HepG2 (cell line): ENCODE measurements around the gene CDH11. TPM values are rescaled to one million over a fixed set of nuclear protein-coding genes. Genes with fewer than 3 reads are reported as not detected.

Experiments
- ATAC-seq: fragments of 200-7000 bp; cut with Tn5 transposase; 3 replicates; pipeline ENCODE4 v1.9.1; 2020; ENCODE audit warnings: mild to moderate bottlenecking, moderate library complexity
- BruUV-seq: library from RNA; stranded (reverse); fragments of 400-500 nt; replicated peaks from 2 replicates; lab custom pipeline; 2021; lab: Mats Ljungman, UMichigan
- CTCF ChIA-PET: fragments of 300-600 bp; formaldehyde crosslinking; extraction: SDS; loops from one replicate; lab custom pipeline; 2021; ENCODE audit warnings: low total read pairs, inconsistent platforms, low intra/inter-chr PET ratio; lab: Yijun Ruan, JAX
- POLR2A ChIA-PET: fragments of 350-600 bp; sonication (Branson Sonifier 250); formaldehyde crosslinking; loops from one replicate; lab custom pipeline; 2020; ENCODE audit warnings: antibody characterized with exemption, inconsistent platforms; lab: Yijun Ruan, JAX
- DNase-seq: peaks from one replicate; pipeline ENCODE4 v3.0.0-alpha.2; 2015; ENCODE audit warnings: low spot score
- FAIRE-seq: peaks from 3 replicates; lab custom pipeline; 2011; peaks lifted over from hg19 to GRCh38; lab: Jason Lieb, UNC
- H2AFZ ChIP-seq: one replicate; pipeline ENCODE4 v1.6.1; 2011; ENCODE audit warnings: low read length, inconsistent platforms
- H3K27ac ChIP-seq: fragments of 300-600 bp; 3 replicates; pipeline ENCODE4 v1.8.0; 2011; ENCODE audit warnings: mixed run types, mild to moderate bottlenecking, mixed read lengths, low read length, inconsistent platforms; ENCODE audit not compliant: insufficient read depth; ENCODE audit errors: extremely low read length
- H3K27me3 ChIP-seq, 2 experiments: fragments of 200-600 bp in 1 of 2; 2 replicates in 1 of 2; 3 replicates in 1 of 2; pipeline versions ENCODE4 v1.6.0 to v1.8.0; 2011; ENCODE audit warnings: low read length in 2 of 2, mild to moderate bottlenecking in 2 of 2, moderate library complexity in 2 of 2, inconsistent platforms in 1 of 2; ENCODE audit not compliant: insufficient read depth in 2 of 2, control insufficient read depth in 1 of 2
- H3K36me3 ChIP-seq, 2 experiments: fragments of 200-600 bp in 1 of 2; replicated peaks in 1 of 2; 2 replicates in 1 of 2; 3 replicates in 1 of 2; pipeline versions ENCODE4 v1.5.1 to v1.8.0; 2011; ENCODE audit warnings: low read length in 2 of 2, inconsistent platforms in 1 of 2; ENCODE audit not compliant: insufficient read depth in 2 of 2, control insufficient read depth in 1 of 2
- H3K4me1 ChIP-seq: 2 replicates; pipeline ENCODE4 v1.5.1; 2012; ENCODE audit warnings: low read length, inconsistent platforms; ENCODE audit not compliant: insufficient read depth
- H3K4me2 ChIP-seq: 2 replicates; pipeline ENCODE4 v1.6.0; 2011; ENCODE audit warnings: low read depth, low read length, inconsistent platforms
- H3K4me3 ChIP-seq, 3 experiments: fragments of 200-600 bp in 1 of 3; sonication (generic), shearing (Covaris generic) in 1 of 3; replicated peaks in 1 of 3; 2 replicates each; pipeline ENCODE4 v1.5.1; 2011 to 2016; ENCODE audit warnings: low read length in 3 of 3, inconsistent platforms in 2 of 3, low read depth in 2 of 3, mild to moderate bottlenecking in 2 of 3, control low read depth in 1 of 3, mixed read lengths in 1 of 3; ENCODE audit not compliant: insufficient read depth in 1 of 3
- H3K79me2 ChIP-seq: one replicate; pipeline ENCODE4 v1.6.1; 2011; ENCODE audit warnings: low read length, inconsistent platforms; ENCODE audit not compliant: insufficient read depth
- H3K9ac ChIP-seq: 2 replicates; pipeline ENCODE4 v1.6.0; 2011; ENCODE audit warnings: mild to moderate bottlenecking, low read depth, low read length, inconsistent platforms; ENCODE audit not compliant: insufficient read depth
- H3K9me3 ChIP-seq: 2 replicates; pipeline ENCODE4 v1.5.1; 2012; ENCODE audit warnings: mild to moderate bottlenecking, low read length
- H4K20me1 ChIP-seq: 2 replicates; pipeline ENCODE4 v1.6.0; 2011; ENCODE audit warnings: inconsistent platforms, mild to moderate bottlenecking, low read length, moderate library complexity; ENCODE audit not compliant: insufficient read depth
- EEA1 ChIP-seq: sonication (generic); formaldehyde crosslinking; IDR thresholded peaks from 2 replicates; pipeline ENCODE4 v1.5.1; 2020; ENCODE audit warnings: mild to moderate bottlenecking, missing genetic modification reagents, borderline replicate concordance
- FOXA3 ChIP-seq: IDR thresholded peaks from 2 replicates; pipeline ENCODE4 v1.6.1; 2016; ENCODE audit warnings: missing genetic modification reagents, missing compliant biosample characterization
- FOXP4 ChIP-seq: sonication (generic); formaldehyde crosslinking; IDR thresholded peaks from 2 replicates; pipeline ENCODE4 v1.4.0; 2020; ENCODE audit warnings: missing genetic modification reagents
- HDAC1 ChIP-seq: sonication (generic); formaldehyde crosslinking; IDR thresholded peaks from 2 replicates; pipeline ENCODE4 v1.5.1; 2020; ENCODE audit warnings: mild to moderate bottlenecking, missing genetic modification reagents
- MLXIP ChIP-seq: sonication (generic); formaldehyde crosslinking; IDR thresholded peaks from 2 replicates; pipeline ENCODE4 v1.9.0; 2021; ENCODE audit warnings: missing genetic modification reagents, borderline replicate concordance
- MTA3 ChIP-seq: sonication (generic); formaldehyde crosslinking; IDR thresholded peaks from 2 replicates; pipeline ENCODE4 v1.4.0; 2020; ENCODE audit warnings: missing genetic modification reagents
- MXD4 ChIP-seq: IDR thresholded peaks from 2 replicates; pipeline ENCODE4 v1.6.1; 2016; ENCODE audit warnings: mild to moderate bottlenecking, missing biosample characterization, missing genetic modification reagents
- NAIF1 ChIP-seq: sonication (generic); formaldehyde crosslinking; IDR thresholded peaks from 2 replicates; pipeline ENCODE4 v1.5.0; 2020; ENCODE audit warnings: mild to moderate bottlenecking, missing genetic modification reagents, borderline replicate concordance
- NFE2L2 ChIP-seq: fragments of 150-350 bp; IDR thresholded peaks from 2 replicates; pipeline ENCODE4 v1.6.1; 2014; ENCODE audit warnings: low read length
- PHF5A ChIP-seq: IDR thresholded peaks from one replicate; pipeline ENCODE4 v1.6.1; 2018; ENCODE audit warnings: low read depth, missing genetic modification reagents; ENCODE audit not compliant: unreplicated experiment
- SP1 ChIP-seq, 2 experiments: fragments of 450-650 bp in 1 of 2; sonication (generic) in 1 of 2; formaldehyde crosslinking in 1 of 2; IDR thresholded peaks; 2 replicates each; pipeline versions ENCODE4 v1.4.0 to v1.6.1; 2016 to 2020; ENCODE audit warnings: missing genetic modification reagents in 1 of 2
- U2AF2 ChIP-seq: fragments of 200-400 bp; formaldehyde crosslinking; IDR thresholded peaks from 2 replicates; pipeline ENCODE4 v1.6.1; 2017; ENCODE audit warnings: low read depth, mild to moderate bottlenecking, low read length
- ZBTB21 ChIP-seq: sonication (generic); formaldehyde crosslinking; IDR thresholded peaks from 2 replicates; pipeline ENCODE4 v1.4.0; 2020; ENCODE audit warnings: missing genetic modification reagents
- ZFP37 ChIP-seq: sonication (generic); formaldehyde crosslinking; IDR thresholded peaks from 2 replicates; pipeline ENCODE4 v1.4.0; 2020; ENCODE audit warnings: missing genetic modification reagents, borderline replicate concordance
- ZNF652 ChIP-seq: IDR thresholded peaks from 2 replicates; pipeline ENCODE4 v1.6.1; 2016; ENCODE audit warnings: low read depth, borderline replicate concordance
- WGBS: methylation state at CpG from one replicate; pipeline ENCODE4 v1.1.6; 2017; ENCODE audit warnings: low lambda C conversion rate; 5-methylcytosine and 5-hydroxymethylcytosine counted together
- in situ Hi-C: cut with HindIII; loops from 2 replicates; pipeline ENCODE4 v1.10.0; 2017; ENCODE audit warnings: low pct_unique_long_range_greater_than_20kb; ENCODE audit not compliant: extremely low pct_ligation_motif_present
- intact Hi-C: fragments of 100-400 bp; cut with micrococcal nuclease; formaldehyde crosslinking; loops from one replicate; pipeline ENCODE4 v1.10.0; 2022; ENCODE audit not compliant: unreplicated experiment
- polyA plus RNA-seq, 8 experiments: library from polyadenylated mRNA; depleted of rRNA in 3 of 8; stranded (reverse) in 7 of 8; unstranded in 1 of 8; fragments of >200 nt; fragmentation: Illumina TruSeq in 4 of 8; extraction: Trizol in 4 of 8; gene quantifications; 2 replicates each; pipeline versions ENCODE4 v1.2.1 to v1.2.3, GENCODE V29; 2011 to 2016; ENCODE audit warnings: low read depth in 4 of 8, missing spikeins in 1 of 8, mixed read lengths in 1 of 8; ENCODE audit not compliant: insufficient read depth in 1 of 8
- total RNA-seq, 5 experiments: library from RNA; depleted of rRNA; stranded (reverse); fragments of >200 nt; fragmentation: Illumina TruSeq; extraction: Trizol; gene quantifications; 2 replicates each; pipeline ENCODE4 v1.2.3, GENCODE V29; 2016; ENCODE audit warnings: low read depth in 1 of 5
- TF ChIP-seq, protein P1 (sequence below): sonication (generic); formaldehyde crosslinking; IDR thresholded peaks from 2 replicates; pipeline ENCODE4 v1.4.0; 2020; ENCODE audit warnings: missing genetic modification reagents, borderline replicate concordance

The CDH11 gene
- total and polyA plus RNA-seq, 2 of the 13 experiments (the other 11 are each of a cell fraction or from before 2014, with no cell fraction given), result not detected

DNA sequence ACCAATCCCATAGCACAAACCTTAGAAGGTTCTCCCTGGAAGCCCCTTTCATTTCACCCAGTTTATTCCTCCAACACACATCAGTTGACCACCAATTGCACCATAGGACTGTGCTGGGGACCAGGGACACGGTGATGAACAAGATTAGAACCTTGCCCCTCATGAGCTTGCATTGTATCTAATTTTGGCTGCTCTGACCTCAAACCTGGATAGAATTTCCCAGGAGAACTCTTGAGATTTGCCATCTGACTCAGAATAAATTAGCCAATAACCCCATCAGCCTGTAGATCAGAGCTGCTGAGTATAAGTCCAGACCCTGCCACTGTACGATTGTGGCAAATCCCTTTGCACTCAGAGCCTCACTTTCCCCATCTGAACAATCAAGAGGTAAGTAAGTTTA is 52.1 kb downstream of the CDH11 start:
- no peaks in the 10 kb centered on the region; a peak in 1 of 5 replicates for H3K27me3 ChIP-seq
- no TSS peak for BruUV-seq
- no peak for ATAC-seq
- in situ Hi-C loops, result no loop called here
- no peak overlapping the region for H3K27ac ChIP-seq
- intact Hi-C loops, result no loop called here
- no peak for FAIRE-seq
- no peak overlapping the region for H2AFZ ChIP-seq
- H3K9me3 ChIP-seq, result no peaks in the 10 kb centered on the region
- no peak for TF ChIP-seq FOXA3 (CRISPR knock-in tag)
- no peak for TF ChIP-seq SP1 (IDR thresholded peaks at IDR 0.05)
- no peak for TF ChIP-seq SP1 (CRISPR knock-in tag; IDR thresholded peaks at IDR 0.05)
- TF ChIP-seq, protein P1, sequence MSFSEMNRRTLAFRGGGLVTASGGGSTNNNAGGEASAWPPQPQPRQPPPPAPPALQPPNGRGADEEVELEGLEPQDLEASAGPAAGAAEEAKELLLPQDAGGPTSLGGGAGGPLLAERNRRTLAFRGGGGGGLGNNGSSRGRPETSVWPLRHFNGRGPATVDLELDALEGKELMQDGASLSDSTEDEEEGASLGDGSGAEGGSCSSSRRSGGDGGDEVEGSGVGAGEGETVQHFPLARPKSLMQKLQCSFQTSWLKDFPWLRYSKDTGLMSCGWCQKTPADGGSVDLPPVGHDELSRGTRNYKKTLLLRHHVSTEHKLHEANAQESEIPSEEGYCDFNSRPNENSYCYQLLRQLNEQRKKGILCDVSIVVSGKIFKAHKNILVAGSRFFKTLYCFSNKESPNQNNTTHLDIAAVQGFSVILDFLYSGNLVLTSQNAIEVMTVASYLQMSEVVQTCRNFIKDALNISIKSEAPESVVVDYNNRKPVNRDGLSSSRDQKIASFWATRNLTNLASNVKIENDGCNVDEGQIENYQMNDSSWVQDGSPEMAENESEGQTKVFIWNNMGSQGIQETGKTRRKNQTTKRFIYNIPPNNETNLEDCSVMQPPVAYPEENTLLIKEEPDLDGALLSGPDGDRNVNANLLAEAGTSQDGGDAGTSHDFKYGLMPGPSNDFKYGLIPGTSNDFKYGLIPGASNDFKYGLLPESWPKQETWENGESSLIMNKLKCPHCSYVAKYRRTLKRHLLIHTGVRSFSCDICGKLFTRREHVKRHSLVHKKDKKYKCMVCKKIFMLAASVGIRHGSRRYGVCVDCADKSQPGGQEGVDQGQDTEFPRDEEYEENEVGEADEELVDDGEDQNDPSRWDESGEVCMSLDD, result no peak
- TF ChIP-seq PHF5A (CRISPR knock-in tag), result no peak
- no peak for TF ChIP-seq MLXIP (CRISPR knock-in tag)
- TF ChIP-seq NAIF1, result no peak
- no peak for TF ChIP-seq NFE2L2
- TF ChIP-seq EEA1, result no peak
- TF ChIP-seq ZFP37 (CRISPR knock-in tag), result no peak
- no peak for TF ChIP-seq FOXP4 (CRISPR knock-in tag)
- TF ChIP-seq ZNF652 (CRISPR knock-in tag), result no peak
- TF ChIP-seq ZBTB21, result no peak
- no peak for TF ChIP-seq MXD4 (CRISPR knock-in tag)
- TF ChIP-seq U2AF2, result no peak
- TF ChIP-seq HDAC1 (CRISPR knock-in tag), result no peak
- TF ChIP-seq MTA3, result no peak
- H3K36me3 ChIP-seq, result no peaks in the 10 kb centered on the region
- no peak for DNase-seq
- CTCF ChIA-PET, result no interaction called here
- no peak overlapping the region for H3K4me3 ChIP-seq
- WGBS, result 0% methylated on average over 2 of the region's 2 CpGs
- H4K20me1 ChIP-seq, result no peaks in the 10 kb centered on the region
- H3K4me2 ChIP-seq, result no peak overlapping the region
- H3K79me2 ChIP-seq, result no peaks in the 10 kb centered on the region
- POLR2A ChIA-PET, result no interaction called here
- H3K4me1 ChIP-seq, result 0 out of 2 replicates have a peak, but pooled peaks cover 5% of the 10 kb centered on the region
- no peak overlapping the region for H3K9ac ChIP-seq
